Lower leg skin (tissue), 4 donors: Measurements from ENCODE around the gene SMG6. TPM values are rescaled to one million over a fixed set of nuclear protein-coding genes. Genes with fewer than 3 reads are reported as not detected.

Experiments
- DNase-seq, 2 donors: peaks; one replicate each; pipeline ENCODE4 v3.0.0-alpha.2; 2019; ENCODE audit warnings: low spot score in 2 of 2
- H3K4me3 ChIP-seq: fragments of 200-600 bp; sonication (generic); 2 replicates; pipeline ENCODE4 v1.5.1; 2017; ENCODE audit warnings: mild to moderate bottlenecking, low read depth; ENCODE audit not compliant: poor library complexity, severe bottlenecking
- CTCF ChIP-seq, 3 donors: fragments of 450-650 bp; IDR thresholded peaks; one replicate each; pipeline ENCODE4 v1.5.1; 2016; ENCODE audit warnings: antibody characterized with exemption in 3 of 3, mild to moderate bottlenecking in 3 of 3, moderate library complexity in 2 of 3
- POLR2A ChIP-seq, 2 donors: fragments of 450-650 bp; IDR thresholded peaks; one replicate each; pipeline ENCODE4 v1.6.1; 2016 to 2017; ENCODE audit warnings: antibody characterized with exemption in 2 of 2, mild to moderate bottlenecking in 1 of 2, moderate library complexity in 1 of 2
- WGBS, 2 donors: methylation state at CpG; one replicate each; pipeline ENCODE4 v1.1.5; 2018; 5-methylcytosine and 5-hydroxymethylcytosine counted together
- intact Hi-C: fragments of 100-400 bp; cut with DNase I; formaldehyde crosslinking; loops from one replicate; pipeline ENCODE4 v1.15.0; 2023; ENCODE audit warnings: low total_unique reads
- total RNA-seq, 4 donors: library from RNA; depleted of rRNA; stranded (reverse); fragments of >200 nt; gene quantifications; one replicate each; pipeline ENCODE4 v1.1.0, GENCODE V29; 2016

Gene SMG6
- total RNA-seq, 4 donors from 2014 or later: 22.5 to 54.6 (median 29.5) TPM

DNA sequence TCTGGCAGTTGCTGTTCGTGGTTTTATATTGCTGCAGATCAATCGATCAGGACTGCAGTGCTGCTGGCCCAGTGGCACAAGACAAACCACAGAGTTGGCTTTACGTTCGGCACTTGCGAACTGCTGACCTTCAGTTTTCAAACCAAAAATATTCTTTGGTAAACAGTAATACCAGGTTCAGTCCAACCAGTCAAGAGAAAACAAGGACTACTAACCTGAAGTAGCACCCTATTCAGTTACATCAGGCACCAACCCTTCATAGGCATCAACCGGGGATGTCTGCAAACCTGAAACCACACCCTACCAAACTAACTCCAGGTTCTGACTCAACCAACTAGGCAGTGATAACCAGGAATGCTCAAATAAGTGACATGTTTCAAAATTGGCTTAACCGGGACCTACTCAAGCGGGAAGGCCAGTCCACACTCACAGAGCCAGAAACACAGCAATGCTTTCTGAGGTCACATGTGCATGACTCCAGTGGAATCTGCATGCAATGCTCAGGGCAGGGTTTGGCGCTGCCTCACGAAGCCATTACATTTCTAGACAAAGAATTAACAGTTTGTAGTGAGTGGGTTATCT lies 91.1 kb downstream of the SMG6 start:
- intact Hi-C loops: no loop called here
- H3K4me3 ChIP-seq: no peak overlapping the region
- TF ChIP-seq CTCF (IDR thresholded peaks at IDR 0.05) (no peak), POLR2A (IDR thresholded peaks at IDR 0.05) (no peak)
- DNase-seq: peak; percentile 73 to 91
- WGBS, 2 donors: 39 to 51% methylated on average over 10 of the region's 10 CpGs

DNA sequence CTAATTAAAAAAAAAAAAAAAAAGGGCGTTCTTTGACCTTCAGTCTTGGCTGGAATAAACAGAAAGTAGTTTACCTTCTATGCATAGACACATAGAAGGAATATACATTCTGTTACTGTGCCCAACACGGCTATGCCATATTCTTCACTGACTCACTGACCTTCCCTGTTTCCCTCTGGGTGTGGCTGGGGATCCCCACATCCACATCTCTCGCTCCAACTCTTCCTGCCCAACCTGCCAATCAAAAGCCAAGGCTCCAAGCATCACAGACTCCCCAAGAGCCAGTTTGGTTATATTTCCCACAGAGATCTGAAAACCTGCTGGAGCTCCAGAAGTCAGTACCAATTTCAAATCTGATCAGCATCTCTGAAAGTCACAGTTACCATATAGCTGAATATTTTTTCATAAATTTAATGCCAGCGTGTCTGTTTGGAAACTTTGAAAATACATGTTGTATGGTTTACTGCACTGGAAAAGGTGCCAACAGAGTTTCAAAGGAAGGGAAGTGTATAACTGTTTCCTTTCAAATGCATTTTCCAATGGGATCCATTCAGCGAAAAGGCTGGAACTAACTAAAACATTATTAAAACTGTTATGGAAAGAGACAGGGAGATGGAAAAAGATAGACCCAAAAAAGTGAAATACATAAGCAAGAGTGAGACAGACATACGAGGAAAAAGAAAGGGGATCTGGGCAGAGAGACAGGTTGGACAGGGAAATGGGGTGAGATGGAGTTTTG lies 91.8 kb downstream of the SMG6 start:
- intact Hi-C loops: no loop called here
- no peak overlapping the region for H3K4me3 ChIP-seq
- no peak for DNase-seq
- 62% methylated on average over 6 of the region's 6 CpGs for WGBS, 2 donors
- TF ChIP-seq CTCF (IDR thresholded peaks at IDR 0.05): no peak
- no peak for TF ChIP-seq POLR2A (IDR thresholded peaks at IDR 0.05)

GRCh38 chr17:2210726-2211125 lies 92.9 kb downstream of the SMG6 start:
- WGBS, 2 donors: 89% methylated on average over 2 of the region's 2 CpGs
- no peak for DNase-seq
- intact Hi-C loops: no loop called here
- TF ChIP-seq POLR2A (IDR thresholded peaks at IDR 0.05) (no peak), CTCF (IDR thresholded peaks at IDR 0.05) (no peak)
- no peak overlapping the region for H3K4me3 ChIP-seq

DNA sequence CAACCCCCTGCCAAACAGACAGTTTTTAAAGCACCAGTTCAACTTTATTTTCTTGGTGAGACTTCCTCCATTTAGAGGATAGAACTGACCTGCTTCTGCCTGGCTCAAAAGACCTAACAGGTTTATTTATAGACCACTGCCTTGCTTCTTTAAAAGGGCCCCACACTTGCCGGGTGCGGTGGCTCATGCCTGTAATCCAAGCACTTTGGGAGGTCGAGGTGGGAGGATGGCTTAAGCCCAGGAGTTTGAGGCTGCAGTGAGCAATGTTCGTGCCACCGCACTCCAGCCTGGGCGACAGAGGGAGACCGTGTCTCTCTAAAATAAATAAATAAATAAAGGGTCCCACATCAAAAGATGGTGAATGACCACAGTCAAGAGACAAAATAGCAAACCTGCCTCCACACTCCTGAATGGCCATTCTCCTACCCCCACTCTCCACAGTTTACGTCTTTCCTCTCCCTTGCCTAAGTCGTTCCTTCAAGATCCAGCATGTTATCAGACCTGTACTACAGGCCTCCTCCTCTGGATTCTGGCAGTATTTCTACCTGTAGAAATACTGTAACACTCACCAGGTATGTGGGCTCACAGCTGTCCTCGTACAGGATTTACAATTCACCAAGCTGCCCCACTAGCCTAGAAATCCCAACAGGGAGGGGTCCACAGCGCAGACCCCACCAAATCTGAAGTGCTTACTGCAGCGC lies 95.6 kb downstream of the SMG6 start:
- DNase-seq: no peak
- no peak overlapping the region for H3K4me3 ChIP-seq
- TF ChIP-seq CTCF (IDR thresholded peaks at IDR 0.05): no peak
- no peak for TF ChIP-seq POLR2A (IDR thresholded peaks at IDR 0.05)
- WGBS, 2 donors: 51 to 58% methylated on average over 12 of the region's 12 CpGs
- intact Hi-C loops: no loop called here

DNA sequence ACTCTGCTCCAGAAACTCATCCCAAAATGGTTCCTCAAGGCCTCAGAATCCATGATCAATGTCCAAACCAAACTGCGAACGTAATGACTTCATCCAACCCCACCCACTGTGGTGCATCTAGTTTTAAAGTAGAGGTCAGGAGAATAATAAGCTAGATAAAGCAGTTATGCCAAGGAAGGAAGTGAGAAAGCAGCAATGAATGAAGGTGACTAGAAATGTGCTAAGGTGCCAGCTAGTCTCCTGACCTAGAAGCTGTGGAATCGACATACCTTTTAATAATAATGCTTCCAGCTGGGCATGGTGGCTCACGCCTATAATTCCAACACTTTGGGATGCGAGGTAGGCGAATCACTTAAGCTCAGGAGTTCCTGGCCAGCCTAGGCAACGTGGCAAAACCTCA lies 99.2 kb downstream of the SMG6 start:
- 76 to 86% methylated on average over 7 of the region's 7 CpGs for WGBS, 2 donors
- TF ChIP-seq POLR2A (IDR thresholded peaks at IDR 0.05): no peak
- no peak for TF ChIP-seq CTCF (IDR thresholded peaks at IDR 0.05)
- DNase-seq: no peak
- intact Hi-C loops: no loop called here
- H3K4me3 ChIP-seq: no peak overlapping the region
